ENCODE results near the gene CDC34. TPM values are rescaled to one million over a fixed set of nuclear protein-coding genes. Genes with fewer than 3 reads are reported as not detected.

Gene CDC34
- total and polyA plus RNA-seq, 9 of the 15 experiments (the other 6 are each of a cell fraction or from before 2014, with no cell fraction given) = 0.80 to 203 (median 65.5) TPM

GRCh38 chr19:566403-566802 is 34.8 kb downstream of the CDC34 start (continued):
- TF ChIP-seq ZNF740 (CRISPR knock-in tag; IDR thresholded peaks at IDR 0.05) (no peak), ZNF740 (tag; IDR thresholded peaks at IDR 0.05) (peak in 1 of 2 experiments; percentile 34; a peak in 1 of 4 replicates), ELF1 (tag; IDR thresholded peaks at IDR 0.05) (peak; percentile 18; the same call in 1 of the 2 replicates), ZNF316 (IDR thresholded peaks at IDR 0.05) (no peak), XRCC4 (IDR thresholded peaks at IDR 0.05; ENCODE audit: extremely low read depth, insufficient read depth, insufficient read length) (no peak), CEBPG (CRISPR knock-in tag; IDR thresholded peaks at IDR 0.05) (peak; percentile 72), CEBPG (tag; conservative IDR thresholded peaks at IDR 0.05 in 1 of 2, IDR thresholded peaks at IDR 0.05 in 1 of 2) (peak; percentile 73 to 90), MLLT1 (IDR thresholded peaks at IDR 0.05) (0 out of 4 replicates have a peak, but pooled peaks of 1 of the 2 experiments have one; percentile 38), ZC3H11A (IDR thresholded peaks at IDR 0.05; ENCODE audit: low read depth, low read length) (no peak), PPARD (CRISPR knock-in tag; IDR thresholded peaks at IDR 0.05) (no peak), EP300 (IDR thresholded peaks at IDR 0.05; ENCODE audit: low read length) (peak; percentile 41; the same call in 1 of the 2 replicates), NCOA6 (IDR thresholded peaks at IDR 0.05) (no peak), POLR2H (tag; IDR thresholded peaks at IDR 0.05; ENCODE audit: low read depth) (peak; percentile 37; the same call in 1 of the 2 replicates), ZBTB40 (IDR thresholded peaks at IDR 0.05) (peak; percentile 21; the same call in 1 of the 2 replicates), ZBTB40 (CRISPR knock-in tag; IDR thresholded peaks at IDR 0.05) (no peak), BRF1 (IDR thresholded peaks at IDR 0.05; ENCODE audit: borderline replicate concordance, extremely low read depth, insufficient read length) (no peak), ETV1 (tag; conservative IDR thresholded peaks at IDR 0.05; ENCODE audit: low read depth) (peak; percentile 25; the same call in 1 of the 2 replicates), HOXB6 (CRISPR knock-in tag; IDR thresholded peaks at IDR 0.05; ENCODE audit: borderline replicate concordance) (no peak)

Data from K562 (cell line).